ENCODE measurements around the gene CDH11.

Gene CDH11

DNA sequence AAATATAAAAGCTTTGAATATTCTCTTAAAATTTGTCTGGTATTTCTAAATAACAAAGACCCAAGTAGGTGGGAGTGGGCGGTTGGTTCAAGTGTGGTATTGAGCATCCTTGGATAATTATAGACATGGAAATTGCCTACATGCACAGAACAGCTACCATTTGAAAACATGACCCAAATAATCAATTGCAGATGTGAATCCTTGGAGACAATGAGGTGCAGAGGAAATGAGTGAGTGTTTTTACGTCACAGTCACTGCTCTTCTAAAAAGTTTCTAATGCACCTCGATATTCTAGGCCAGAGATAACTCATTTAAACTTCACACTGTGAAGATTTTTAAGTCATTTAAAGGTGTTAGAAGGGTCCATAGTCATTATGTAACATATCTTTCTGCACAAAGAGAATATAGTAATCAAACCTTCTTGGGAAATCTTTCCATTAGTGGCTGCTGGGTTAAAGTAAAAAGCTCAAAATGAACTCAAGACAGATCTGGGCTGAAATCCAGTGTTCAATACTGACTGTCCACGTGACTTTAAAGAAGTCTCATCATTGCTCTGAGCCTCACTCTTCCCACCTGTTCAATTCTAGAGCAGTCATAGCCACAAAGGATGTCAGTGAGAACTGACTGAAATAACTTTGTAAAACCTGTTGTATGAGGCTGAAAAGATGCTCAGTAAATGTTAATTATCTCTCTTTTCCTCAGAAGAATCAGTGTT lies 144.5 kb downstream of the CDH11 start:
- DNase-seq (ENCODE audit: low read depth): no peak

DNA sequence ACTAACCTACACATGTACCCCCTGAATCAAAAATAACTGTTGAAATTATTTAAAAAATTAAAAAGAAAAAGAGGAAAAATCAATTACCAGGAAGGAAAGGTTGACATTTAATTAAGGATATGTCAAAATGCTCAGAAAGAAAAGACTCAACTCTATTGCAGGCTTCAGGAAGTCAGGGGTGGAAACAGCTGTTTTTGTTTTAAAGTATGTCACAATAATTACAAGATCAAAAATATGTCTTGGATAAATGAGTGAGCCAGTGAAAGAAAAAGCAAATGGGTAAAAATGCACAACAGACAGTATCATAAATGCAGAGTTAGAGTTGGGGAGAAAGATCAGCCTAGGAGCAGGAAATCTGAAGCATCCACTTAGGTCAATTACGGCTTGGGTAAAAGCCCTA lies 146.0 kb downstream of the CDH11 start:
- TF ChIP-seq, protein P1, sequence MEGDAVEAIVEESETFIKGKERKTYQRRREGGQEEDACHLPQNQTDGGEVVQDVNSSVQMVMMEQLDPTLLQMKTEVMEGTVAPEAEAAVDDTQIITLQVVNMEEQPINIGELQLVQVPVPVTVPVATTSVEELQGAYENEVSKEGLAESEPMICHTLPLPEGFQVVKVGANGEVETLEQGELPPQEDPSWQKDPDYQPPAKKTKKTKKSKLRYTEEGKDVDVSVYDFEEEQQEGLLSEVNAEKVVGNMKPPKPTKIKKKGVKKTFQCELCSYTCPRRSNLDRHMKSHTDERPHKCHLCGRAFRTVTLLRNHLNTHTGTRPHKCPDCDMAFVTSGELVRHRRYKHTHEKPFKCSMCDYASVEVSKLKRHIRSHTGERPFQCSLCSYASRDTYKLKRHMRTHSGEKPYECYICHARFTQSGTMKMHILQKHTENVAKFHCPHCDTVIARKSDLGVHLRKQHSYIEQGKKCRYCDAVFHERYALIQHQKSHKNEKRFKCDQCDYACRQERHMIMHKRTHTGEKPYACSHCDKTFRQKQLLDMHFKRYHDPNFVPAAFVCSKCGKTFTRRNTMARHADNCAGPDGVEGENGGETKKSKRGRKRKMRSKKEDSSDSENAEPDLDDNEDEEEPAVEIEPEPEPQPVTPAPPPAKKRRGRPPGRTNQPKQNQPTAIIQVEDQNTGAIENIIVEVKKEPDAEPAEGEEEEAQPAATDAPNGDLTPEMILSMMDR (conservative IDR thresholded peaks at IDR 0.05; ENCODE audit: low read depth, low read length): no peak
- H3K4me3 ChIP-seq (ENCODE audit: low read length): no peak overlapping the region
- no peak for DNase-seq (ENCODE audit: low read depth)

More for the DNA sequence above, 144.5 kb downstream of the CDH11 start:
- H3K4me3 ChIP-seq (ENCODE audit: low read length): no peak overlapping the region
- TF ChIP-seq, protein P1 (conservative IDR thresholded peaks at IDR 0.05; ENCODE audit: low read depth, low read length): no peak

DNA sequence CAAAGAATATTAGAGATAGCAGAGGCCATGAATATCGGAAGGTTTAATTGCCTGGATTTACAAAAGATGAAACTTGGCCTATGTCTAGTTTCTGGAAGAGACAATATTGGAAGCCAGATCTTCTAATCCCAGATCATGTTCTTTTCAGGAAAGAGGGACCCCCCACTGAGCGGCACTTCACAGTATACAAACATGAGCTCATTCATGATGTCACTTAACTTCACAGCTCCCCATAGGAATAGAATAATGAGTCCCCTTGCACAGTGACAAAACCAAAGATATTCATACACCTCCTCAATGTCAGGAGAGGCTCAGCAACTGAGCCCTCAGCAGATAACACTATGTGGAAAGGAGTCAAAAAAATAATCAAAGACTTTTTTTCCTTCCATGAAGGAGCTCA lies 147.5 kb downstream of the CDH11 start:
- no peak for DNase-seq (ENCODE audit: low read depth)
- no peak overlapping the region for H3K4me3 ChIP-seq (ENCODE audit: low read length)
- TF ChIP-seq, protein P1 (conservative IDR thresholded peaks at IDR 0.05; ENCODE audit: low read depth, low read length): no peak

DNA sequence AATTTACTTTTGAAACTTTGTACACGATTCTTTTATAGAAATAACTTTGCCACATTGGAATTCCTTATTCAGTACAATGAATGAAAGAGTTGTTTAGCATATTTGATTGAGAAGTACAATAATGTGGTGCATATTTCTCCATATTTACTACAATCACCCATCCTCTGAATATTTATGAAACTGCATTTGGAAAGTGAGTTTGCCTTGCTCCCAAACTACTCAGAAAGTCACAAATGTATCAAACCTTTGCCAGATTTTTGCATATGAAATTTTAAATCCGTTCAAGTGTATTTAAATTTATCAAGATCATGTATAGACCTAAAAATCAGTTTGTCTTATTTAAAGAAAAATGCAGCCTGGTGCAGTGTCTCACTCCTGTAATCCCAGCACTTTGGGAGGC lies 148.7 kb downstream of the CDH11 start:
- no peak overlapping the region for H3K4me3 ChIP-seq (ENCODE audit: low read length)
- TF ChIP-seq, protein P1 (conservative IDR thresholded peaks at IDR 0.05; ENCODE audit: low read depth, low read length): no peak
- DNase-seq (ENCODE audit: low read depth): no peak

DNA sequence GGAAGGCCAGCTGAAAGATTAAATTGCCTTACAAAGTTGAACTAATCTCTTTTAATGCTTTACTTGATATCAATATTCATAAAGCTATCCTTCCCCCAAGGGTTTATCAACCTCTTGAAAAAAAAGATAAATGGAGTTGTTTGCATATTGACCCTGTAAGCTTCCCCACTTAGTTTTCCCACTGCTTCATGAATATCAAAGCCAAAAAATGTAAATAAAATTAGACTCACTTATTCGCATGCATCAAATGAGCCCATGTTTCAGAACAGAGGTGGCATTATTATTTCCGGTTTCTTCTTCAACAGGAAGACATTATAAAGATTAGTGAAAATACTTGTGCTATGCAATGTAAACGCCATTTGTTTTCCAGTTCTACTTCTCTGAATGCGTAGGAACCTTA lies 150.7 kb downstream of the CDH11 start:
- TF ChIP-seq, protein P1 (conservative IDR thresholded peaks at IDR 0.05; ENCODE audit: low read depth, low read length): no peak
- no peak for DNase-seq (ENCODE audit: low read depth)
- H3K4me3 ChIP-seq (ENCODE audit: low read length): no peak overlapping the region

DNA sequence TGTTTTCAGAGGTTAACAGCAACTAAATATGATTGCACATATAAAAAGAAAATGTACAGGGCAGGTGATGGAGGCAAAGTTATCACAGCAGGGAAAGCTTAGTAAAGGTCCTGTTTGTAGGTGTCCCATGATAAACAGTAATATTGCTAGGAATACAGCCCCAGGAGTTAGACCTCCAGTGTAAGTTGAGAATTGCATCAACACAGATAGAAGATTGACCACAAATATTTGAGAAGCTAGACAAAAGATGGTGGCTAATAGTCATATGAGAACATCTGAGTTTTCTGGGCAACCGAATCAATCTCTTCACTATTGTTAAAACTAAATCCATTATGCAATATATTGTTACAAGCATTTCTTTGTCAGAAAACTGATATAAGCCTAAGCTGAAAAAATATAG lies 152.6 kb downstream of the CDH11 start:
- TF ChIP-seq, protein P1 (conservative IDR thresholded peaks at IDR 0.05; ENCODE audit: low read depth, low read length): no peak
- DNase-seq (ENCODE audit: low read depth): no peak
- H3K4me3 ChIP-seq (ENCODE audit: low read length): no peak overlapping the region

DNA sequence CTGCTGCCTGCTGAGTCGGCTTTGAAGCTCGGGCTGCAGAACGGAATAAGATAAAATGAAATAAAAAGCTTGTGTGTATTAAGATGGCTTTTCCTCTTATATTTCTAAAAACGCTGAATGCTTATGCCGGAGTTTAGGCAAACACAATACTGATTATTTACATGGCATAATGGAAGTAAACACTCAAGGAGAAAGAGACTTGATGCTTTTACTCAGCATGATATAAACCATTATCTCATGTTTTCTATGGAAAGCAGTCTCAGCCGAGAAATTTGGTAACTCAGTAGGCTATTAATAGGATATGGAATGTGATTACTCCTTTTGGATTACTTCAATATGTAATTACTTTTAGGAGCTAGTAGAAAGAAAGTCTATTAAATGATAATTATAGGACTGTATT lies 153.3 kb downstream of the CDH11 start:
- TF ChIP-seq, protein P1 (conservative IDR thresholded peaks at IDR 0.05; ENCODE audit: low read depth, low read length): no peak
- no peak for DNase-seq (ENCODE audit: low read depth)

More for the DNA sequence above, 153.3 kb downstream of the CDH11 start:
- no peak overlapping the region for H3K4me3 ChIP-seq (ENCODE audit: low read length)

All from retinal pigment epithelial cell (primary cell).